Ovary (tissue), 9 donors: ENCODE measurements around the gene PBX4. TPM values are rescaled to one million over a fixed set of nuclear protein-coding genes. Genes with fewer than 3 reads are reported as not detected.

ENCODE experiments used
- DNase-seq, 5 donors: peaks; one replicate each; pipeline ENCODE4 v3.0.0-alpha.2; 2019 to 2020
- H3K27ac ChIP-seq, 2 donors: fragments of 200-600 bp; one replicate each; pipeline versions ENCODE4 v1.5.1 to v1.8.0; 2019 to 2022
- H3K27me3 ChIP-seq: fragments of 200-600 bp; one replicate; pipeline ENCODE4 v1.8.0; 2022
- H3K36me3 ChIP-seq: fragments of 200-600 bp; sonication (generic); one replicate; pipeline ENCODE4 v1.5.1; 2019
- H3K4me1 ChIP-seq: one replicate; pipeline ENCODE4 v1.8.1; 2013; ENCODE audit warnings: mild to moderate bottlenecking, moderate library complexity; ENCODE audit not compliant: insufficient read depth
- H3K4me3 ChIP-seq: fragments of 200-600 bp; sonication (generic); one replicate; pipeline ENCODE4 v1.5.1; 2017
- H3K9me3 ChIP-seq, 2 donors: fragments of 200-600 bp in 1 of 2; sonication (generic) in 1 of 2; one replicate each; pipeline versions ENCODE4 v1.5.1 to v1.8.1; 2013 to 2019; ENCODE audit warnings: mild to moderate bottlenecking in 1 of 2, moderate library complexity in 1 of 2
- EP300 ChIP-seq: sonication (generic); formaldehyde crosslinking; IDR thresholded peaks from one replicate; pipeline ENCODE4 v1.6.1; 2017; ENCODE audit warnings: antibody characterized with exemption
- POLR2A ChIP-seq: fragments of 450-650 bp; IDR thresholded peaks from one replicate; pipeline ENCODE4 v1.6.1; 2017; ENCODE audit warnings: antibody characterized with exemption, mild to moderate bottlenecking, moderate library complexity
- WGBS, 3 donors: extraction: QIAGEN DNeasy Blood & Tissue Kit in 1 of 3; methylation state at CpG; one replicate each; pipeline versions ENCODE4 v1.1.5 to v1.1.7; 2013 to 2017; 5-methylcytosine and 5-hydroxymethylcytosine counted together
- intact Hi-C, 4 donors: fragments of 100-400 bp; cut with DNase I; formaldehyde crosslinking; loops; one replicate each; pipeline versions ENCODE4 v1.11.0 to v1.15.1; 2022 to 2023
- polyA plus RNA-seq, 2 donors: library from polyadenylated mRNA; stranded (reverse); fragments of 200-250 nt in 1 of 2; fragments of 350-450 nt in 1 of 2; fragmentation: Illumina TruSeq in 1 of 2; extraction: RNeasy Lipid Tissue Mini Kit (QIAGEN cat#74804) in 1 of 2; gene quantifications; one replicate each; pipeline ENCODE4 v1.2.3, GENCODE V29; 2013 to 2014
- total RNA-seq, 7 donors: library from RNA; depleted of rRNA in 2 of 7; stranded (reverse); fragments of >200 nt in 2 of 7; fragmentation: NEBNext Ultra II Directional in 3 of 7; extraction: Animal tissue kit (Norgen Biotek cat#: 25700) in 3 of 7; gene quantifications; one replicate each; pipeline versions ENCODE4 v1.1.0 to v1.2.4, GENCODE V29; 2016 to 2023
- TF ChIP-seq, protein P1 (sequence below), 3 donors: fragments of 450-650 bp in 2 of 3; fragments of 200-600 bp in 1 of 3; IDR thresholded peaks; one replicate each; pipeline versions ENCODE4 v1.5.1 to v1.8.0; 2016 to 2022; ENCODE audit warnings: antibody characterized with exemption in 3 of 3, mild to moderate bottlenecking in 1 of 3
- donor health status: DM: no; HTN: no; CAD: no; lungs with moderate emphysema.
- donor health status: DM: no; HTN: no; CAD: no.
- donor health status: Bipolar disorder and iron deficiency.
- donor health status: DM: yes; HTN: yes; CAD: no.
- donor health status: DM: no; HTN: no; CAD: no.
- donor health status: DM: yes; HTN: yes; CAD: no.

Gene PBX4
- total and polyA plus RNA-seq, 9 donors: 0.73 to 4.4 (median 3.2) TPM

DNA sequence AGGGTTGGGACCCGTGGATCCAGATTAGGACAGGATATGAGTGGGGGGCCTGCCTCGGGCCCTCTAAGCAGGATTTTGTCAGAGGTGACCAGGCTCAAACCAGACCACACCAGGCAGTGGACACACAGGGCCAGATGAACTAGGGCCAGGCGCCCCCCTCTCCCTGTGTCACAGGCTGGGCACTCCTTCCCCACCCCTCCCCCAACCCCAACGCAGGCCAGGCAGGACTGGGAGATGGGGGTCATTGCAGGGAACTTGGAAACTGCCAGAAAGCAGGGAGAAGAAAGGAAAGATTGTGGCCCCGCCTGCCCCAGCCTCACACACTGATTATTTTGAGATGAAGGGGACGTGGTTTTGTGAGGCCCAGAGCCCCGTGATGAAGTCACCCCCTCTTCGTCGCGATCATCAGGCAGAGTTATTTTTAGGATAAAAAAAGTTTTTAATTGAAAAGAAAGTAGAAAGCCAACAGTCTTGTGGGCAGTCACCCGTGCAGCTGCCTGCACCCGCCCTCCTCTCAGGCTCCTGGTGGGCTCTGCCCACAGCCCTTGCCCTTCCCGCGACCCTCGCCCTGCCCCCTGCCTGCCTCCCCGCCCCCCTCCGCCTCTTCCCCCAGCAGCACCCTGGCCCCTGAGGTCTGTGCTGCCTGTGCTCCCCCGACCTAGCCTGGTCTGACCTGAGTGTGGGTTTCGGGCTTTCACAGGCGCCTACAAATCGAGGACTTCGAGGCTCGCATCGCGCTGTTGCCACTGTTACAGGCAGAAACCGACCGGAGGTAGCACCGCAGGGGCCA is 91.7 kb downstream of the PBX4 start:
- TF ChIP-seq, protein P1, sequence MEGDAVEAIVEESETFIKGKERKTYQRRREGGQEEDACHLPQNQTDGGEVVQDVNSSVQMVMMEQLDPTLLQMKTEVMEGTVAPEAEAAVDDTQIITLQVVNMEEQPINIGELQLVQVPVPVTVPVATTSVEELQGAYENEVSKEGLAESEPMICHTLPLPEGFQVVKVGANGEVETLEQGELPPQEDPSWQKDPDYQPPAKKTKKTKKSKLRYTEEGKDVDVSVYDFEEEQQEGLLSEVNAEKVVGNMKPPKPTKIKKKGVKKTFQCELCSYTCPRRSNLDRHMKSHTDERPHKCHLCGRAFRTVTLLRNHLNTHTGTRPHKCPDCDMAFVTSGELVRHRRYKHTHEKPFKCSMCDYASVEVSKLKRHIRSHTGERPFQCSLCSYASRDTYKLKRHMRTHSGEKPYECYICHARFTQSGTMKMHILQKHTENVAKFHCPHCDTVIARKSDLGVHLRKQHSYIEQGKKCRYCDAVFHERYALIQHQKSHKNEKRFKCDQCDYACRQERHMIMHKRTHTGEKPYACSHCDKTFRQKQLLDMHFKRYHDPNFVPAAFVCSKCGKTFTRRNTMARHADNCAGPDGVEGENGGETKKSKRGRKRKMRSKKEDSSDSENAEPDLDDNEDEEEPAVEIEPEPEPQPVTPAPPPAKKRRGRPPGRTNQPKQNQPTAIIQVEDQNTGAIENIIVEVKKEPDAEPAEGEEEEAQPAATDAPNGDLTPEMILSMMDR (IDR thresholded peaks at IDR 0.05): no peak
- TF ChIP-seq POLR2A: no peak
- no peak for TF ChIP-seq EP300
- Histone ChIP-seq H3K9me3 (no peaks in the 10 kb centered on the region), H3K36me3 (no peaks in the 10 kb centered on the region), H3K4me1 (no peaks in the 10 kb centered on the region), H3K27me3 (no peaks in the 10 kb centered on the region), H3K27ac (no peak overlapping the region), H3K4me3 (no peak overlapping the region)
- no peak for DNase-seq
- intact Hi-C loops: no loop called here
- WGBS, 3 donors: 76 to 79% (median 78%) methylated on average over 28 of the region's 28 CpGs

DNA sequence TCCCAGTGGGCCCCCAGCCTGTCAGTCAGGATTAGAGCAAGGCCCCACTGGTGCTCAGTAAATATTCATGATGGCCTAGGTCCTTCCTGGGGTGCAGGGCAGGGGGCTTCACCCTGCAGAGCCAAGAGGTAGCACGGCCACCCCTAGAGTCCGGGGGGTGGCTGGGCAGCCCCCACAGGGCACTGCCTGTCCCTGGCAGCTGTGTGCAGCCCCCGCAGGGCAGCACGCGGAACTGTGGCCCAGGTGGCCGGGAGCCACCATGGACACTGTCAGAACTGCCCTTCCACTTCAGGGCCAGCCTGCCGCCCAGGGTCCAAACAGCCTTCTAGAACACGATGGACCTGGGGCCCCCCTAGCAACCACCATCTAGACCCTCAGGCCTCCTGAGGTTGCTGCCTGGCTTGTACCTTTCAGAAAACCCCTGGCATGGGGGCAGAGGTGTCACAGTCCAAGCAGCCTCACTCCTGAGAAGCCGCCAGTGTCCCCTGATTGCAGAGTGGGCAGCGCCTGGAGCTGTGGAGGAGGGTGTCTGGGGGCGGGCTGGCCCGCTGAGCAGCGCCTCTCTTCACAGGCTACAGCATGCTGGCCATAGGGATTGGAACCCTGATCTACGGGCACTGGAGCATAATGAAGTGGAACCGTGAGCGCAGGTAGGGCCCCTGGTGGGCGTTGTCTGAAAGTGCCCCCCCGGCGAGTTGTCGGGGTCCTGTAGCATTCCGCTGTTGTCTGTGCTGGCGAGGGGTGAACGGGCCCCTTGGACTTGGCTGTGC is 92.7 kb downstream of the PBX4 start:
- H3K4me3 ChIP-seq: no peak overlapping the region
- DNase-seq: no peak
- TF ChIP-seq POLR2A (no peak), EP300 (no peak)
- TF ChIP-seq, protein P1 (IDR thresholded peaks at IDR 0.05): no peak
- intact Hi-C loops: no loop called here
- H3K4me1 ChIP-seq: no peaks in the 10 kb centered on the region
- H3K36me3 ChIP-seq: no peaks in the 10 kb centered on the region
- WGBS, 3 donors: 81 to 87% (median 81%) methylated on average over 23 of the region's 23 CpGs
- no peak overlapping the region for H3K27ac ChIP-seq
- H3K9me3 ChIP-seq: no peaks in the 10 kb centered on the region
- no peaks in the 10 kb centered on the region for H3K27me3 ChIP-seq

DNA sequence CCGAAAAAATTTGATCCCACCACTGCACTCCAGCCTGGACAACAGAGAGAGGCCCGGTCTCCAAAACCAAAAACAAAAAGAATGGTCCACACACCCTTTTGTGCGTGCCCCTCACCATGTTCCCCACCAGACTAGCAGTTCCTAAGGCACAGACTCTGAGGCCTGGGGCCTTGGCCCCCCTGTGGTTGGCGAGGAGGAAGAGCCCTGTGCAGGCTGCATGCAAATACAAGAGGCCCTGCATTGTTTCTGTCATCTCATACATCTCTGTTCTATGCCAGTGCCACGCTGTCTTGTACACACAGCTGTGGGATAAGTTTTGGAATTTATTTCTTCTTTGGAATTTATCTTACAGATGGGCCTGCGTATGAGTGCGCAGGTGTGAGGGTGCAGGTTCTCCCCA is 94.4 kb downstream of the PBX4 start:
- intact Hi-C loops: no loop called here
- Histone ChIP-seq H3K36me3 (no peaks in the 10 kb centered on the region), H3K4me3 (no peak overlapping the region), H3K4me1 (no peaks in the 10 kb centered on the region), H3K9me3 (no peaks in the 10 kb centered on the region), H3K27me3 (no peaks in the 10 kb centered on the region), H3K27ac (no peak overlapping the region)
- no peak for DNase-seq
- TF ChIP-seq EP300: no peak
- TF ChIP-seq, protein P1 (IDR thresholded peaks at IDR 0.05): no peak
- no peak for TF ChIP-seq POLR2A
- WGBS, 3 donors: 81 to 87% (median 86%) methylated on average over 7 of the region's 7 CpGs

DNA sequence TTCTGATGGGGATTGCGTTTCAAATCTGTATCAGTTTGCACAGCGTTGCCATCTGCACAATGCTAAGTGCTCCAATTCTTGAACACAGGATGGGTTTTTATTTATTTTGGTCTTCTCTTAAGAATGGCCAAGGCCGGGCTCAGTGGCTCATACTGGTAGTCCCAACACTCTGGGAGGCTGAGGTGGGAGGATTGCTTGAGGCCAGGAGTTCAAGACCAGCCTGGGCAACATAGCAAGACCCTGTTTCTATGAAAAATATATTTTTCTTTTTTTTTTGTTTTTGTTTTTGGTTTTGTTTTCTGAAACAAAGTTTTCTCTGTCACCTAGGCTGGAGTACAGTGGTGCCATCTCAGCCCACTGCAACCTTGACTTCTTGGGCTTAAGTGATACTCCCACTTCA is 95.3 kb downstream of the PBX4 start:
- Histone ChIP-seq H3K27me3 (no peaks in the 10 kb centered on the region), H3K27ac (no peak overlapping the region), H3K36me3 (no peaks in the 10 kb centered on the region), H3K9me3 (no peaks in the 10 kb centered on the region), H3K4me3 (no peak overlapping the region), H3K4me1 (no peaks in the 10 kb centered on the region)
- 82 to 86% (median 83%) methylated on average over 3 of the region's 3 CpGs for whole genome bisulfite sequencing, 3 donors
- intact Hi-C loops: no loop called here
- no peak for DNase-seq
- TF ChIP-seq EP300 (no peak), POLR2A (no peak)
- TF ChIP-seq, protein P1 (IDR thresholded peaks at IDR 0.05): no peak
